HepG2 (cell line): ENCODE results near the gene ALOXE3. TPM values are rescaled to one million over a fixed set of nuclear protein-coding genes. Genes with fewer than 3 reads are reported as not detected.
A peak's percentile ranks its signal among the peaks of the same experiment; 100 is the strongest.

Experiments used
- ARNTL ChIP-seq: sonication (generic); formaldehyde crosslinking; IDR thresholded peaks from 2 replicates; pipeline ENCODE4 v1.4.0; 2020; ENCODE audit warnings: mild to moderate bottlenecking, missing genetic modification reagents
- FOXJ3 ChIP-seq: sonication (generic); formaldehyde crosslinking; IDR thresholded peaks from 2 replicates; pipeline ENCODE4 v1.4.0; 2020; ENCODE audit warnings: missing genetic modification reagents, mild to moderate bottlenecking, borderline replicate concordance
- GATAD2A ChIP-seq: IDR thresholded peaks from 2 replicates; pipeline ENCODE4 v1.6.1; 2016
- MTF1 ChIP-seq: sonication (generic); formaldehyde crosslinking; IDR thresholded peaks from 2 replicates; pipeline ENCODE4 v1.5.0; 2020; ENCODE audit warnings: missing genetic modification reagents
- MTF2 ChIP-seq: sonication (generic); formaldehyde crosslinking; IDR thresholded peaks from 2 replicates; pipeline ENCODE4 v1.5.0; 2020; ENCODE audit warnings: missing genetic modification reagents, borderline replicate concordance
- NFAT5 ChIP-seq: sonication (generic); formaldehyde crosslinking; IDR thresholded peaks from 2 replicates; pipeline ENCODE4 v1.4.0; 2020; ENCODE audit warnings: missing genetic modification reagents
- RAD51 ChIP-seq: fragments of 450-650 bp; IDR thresholded peaks from 2 replicates; pipeline ENCODE4 v1.6.1; 2016; ENCODE audit warnings: borderline replicate concordance
- REST ChIP-seq, 2 experiments: IDR thresholded peaks; 2 replicates each; pipeline ENCODE4 v1.6.1; 2011 to 2012; ENCODE audit warnings: low read length in 2 of 2, borderline replicate concordance in 1 of 2, low read depth in 1 of 2, mild to moderate bottlenecking in 1 of 2, moderate library complexity in 1 of 2
- RFX5 ChIP-seq: IDR thresholded peaks from 2 replicates; pipeline ENCODE4 v1.6.1; 2011; ENCODE audit warnings: low read depth, low read length, improper control_type of control experiment
- RXRB ChIP-seq: IDR thresholded peaks from 2 replicates; pipeline ENCODE4 v1.6.1; 2016; ENCODE audit warnings: borderline replicate concordance, missing genetic modification reagents, missing compliant biosample characterization
- TBL1XR1 ChIP-seq: fragments of 150-350 bp; IDR thresholded peaks from 2 replicates; pipeline ENCODE4 v1.6.1; 2014; ENCODE audit warnings: borderline replicate concordance, low read length; ENCODE audit not compliant: partially characterized antibody
- ZC3H13 ChIP-seq: sonication (generic); formaldehyde crosslinking; IDR thresholded peaks from 2 replicates; pipeline ENCODE4 v1.8.1; 2023; ENCODE audit warnings: mild to moderate bottlenecking, missing genetic modification reagents, moderate library complexity
- ZNF407 ChIP-seq: sonication (generic); formaldehyde crosslinking; IDR thresholded peaks from one replicate; pipeline ENCODE4 v1.5.1; 2020; ENCODE audit warnings: mild to moderate bottlenecking, missing genetic modification reagents; ENCODE audit errors: not compliant biosample characterization
- polyA plus RNA-seq, 8 experiments: library from polyadenylated mRNA; depleted of rRNA in 3 of 8; stranded (reverse) in 7 of 8; unstranded in 1 of 8; fragments of >200 nt; fragmentation: Illumina TruSeq in 4 of 8; extraction: Trizol in 4 of 8; gene quantifications; 2 replicates each; pipeline versions ENCODE4 v1.2.1 to v1.2.3, GENCODE V29; 2011 to 2016; ENCODE audit warnings: low read depth in 4 of 8, missing spikeins in 1 of 8, mixed read lengths in 1 of 8; ENCODE audit not compliant: insufficient read depth in 1 of 8
- total RNA-seq, 5 experiments: library from RNA; depleted of rRNA; stranded (reverse); fragments of >200 nt; fragmentation: Illumina TruSeq; extraction: Trizol; gene quantifications; 2 replicates each; pipeline ENCODE4 v1.2.3, GENCODE V29; 2016; ENCODE audit warnings: low read depth in 1 of 5

Gene ALOXE3
- total and polyA plus RNA-seq, 2 of the 13 experiments (the other 11 are each of a cell fraction or from before 2014, with no cell fraction given), result 0.07 TPM; not detected in 1

- TF ChIP-seq ZNF407 (CRISPR knock-in tag), result no peak
- TF ChIP-seq MTF1 (CRISPR knock-in tag), result no peak
- TF ChIP-seq FOXJ3 (CRISPR knock-in tag), result peak; percentile 25; the same call in 1 of the 2 replicates
- peak; percentile 99 for TF ChIP-seq ARNTL (CRISPR knock-in tag)
- TF ChIP-seq RAD51, result peak; percentile 90
- no peak for TF ChIP-seq RFX5
- peak; percentile 55 for TF ChIP-seq GATAD2A (CRISPR knock-in tag)
- TF ChIP-seq RXRB (CRISPR knock-in tag), result 0 out of 2 replicates have a peak, but pooled peaks have one; percentile 32
- no peak for TF ChIP-seq REST (IDR thresholded peaks at IDR 0.05; ENCODE audit: borderline replicate concordance in 1 of 2, low read depth in 1 of 2, low read length in 2 of 2)
- TF ChIP-seq NFAT5 (CRISPR knock-in tag), result no peak
- TF ChIP-seq MTF2, result no peak
- TF ChIP-seq TBL1XR1, result peak; percentile 12
- TF ChIP-seq ZC3H13 (CRISPR knock-in tag), result no peak
Measured at GRCh38 chr17:8153525-8153956, 35.2 kb upstream of the ALOXE3 start (continued).
